GM23248 (cell line): ENCODE measurements around the gene ATP10A.

Source experiments
- EZH2 ChIP-seq: fragments of 200-600 bp; sonication (generic); IDR thresholded peaks from 2 replicates; pipeline ENCODE4 v1.6.1; 2018; ENCODE audit warnings: antibody characterized with exemption, mild to moderate bottlenecking; ENCODE audit not compliant: insufficient read depth, poor library complexity, severe bottlenecking
- EZH2phosphoT487 ChIP-seq: fragments of 200-600 bp; sonication (generic); IDR thresholded peaks from 2 replicates; pipeline ENCODE4 v1.6.1; 2018; ENCODE audit warnings: antibody characterized with exemption, moderate library complexity, mild to moderate bottlenecking, low read depth; ENCODE audit not compliant: insufficient read depth

DNA sequence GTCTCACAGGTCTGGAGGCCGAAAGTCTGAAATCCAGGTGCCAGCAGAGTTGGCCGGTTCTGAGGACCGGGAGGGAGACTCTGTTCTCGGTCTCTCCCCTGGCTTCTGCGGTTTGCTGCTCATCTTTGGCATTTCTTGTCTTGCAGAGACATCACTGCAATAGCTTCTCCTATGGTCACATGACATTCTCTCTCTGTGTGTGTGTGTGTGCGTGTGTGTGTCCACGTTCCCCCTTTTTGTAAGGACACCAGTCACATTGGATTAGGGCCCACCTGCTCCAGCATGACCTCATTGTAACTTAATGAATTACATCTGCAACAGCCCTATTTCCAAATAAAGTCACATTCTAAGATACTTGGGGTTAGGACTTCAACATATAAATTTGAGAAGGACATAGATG, 12.4 kb upstream of the ATP10A start:
- TF ChIP-seq EZH2 (no peak), EZH2phosphoT487 (no peak)
